T-helper 9 cell (primary cell): ENCODE measurements around the gene SLC25A34.
"Not testable (repeated sequence)": the region's sequence is repeated elsewhere in the genome, so short reads cannot be mapped to it uniquely, and the experiment has no call there.

Experiments used
- DNase-seq: peaks from one replicate; pipeline ENCODE4 v3.0.0-alpha.2; 2020
- total RNA-seq, 2 donors: gene quantifications; one replicate each; lab custom pipeline; 2026; lab: John Stamatoyannopoulos, UW

SLC25A34 gene
- 1.7 to 2.2 reads per million in 2 donors for total RNA-seq

DNA sequence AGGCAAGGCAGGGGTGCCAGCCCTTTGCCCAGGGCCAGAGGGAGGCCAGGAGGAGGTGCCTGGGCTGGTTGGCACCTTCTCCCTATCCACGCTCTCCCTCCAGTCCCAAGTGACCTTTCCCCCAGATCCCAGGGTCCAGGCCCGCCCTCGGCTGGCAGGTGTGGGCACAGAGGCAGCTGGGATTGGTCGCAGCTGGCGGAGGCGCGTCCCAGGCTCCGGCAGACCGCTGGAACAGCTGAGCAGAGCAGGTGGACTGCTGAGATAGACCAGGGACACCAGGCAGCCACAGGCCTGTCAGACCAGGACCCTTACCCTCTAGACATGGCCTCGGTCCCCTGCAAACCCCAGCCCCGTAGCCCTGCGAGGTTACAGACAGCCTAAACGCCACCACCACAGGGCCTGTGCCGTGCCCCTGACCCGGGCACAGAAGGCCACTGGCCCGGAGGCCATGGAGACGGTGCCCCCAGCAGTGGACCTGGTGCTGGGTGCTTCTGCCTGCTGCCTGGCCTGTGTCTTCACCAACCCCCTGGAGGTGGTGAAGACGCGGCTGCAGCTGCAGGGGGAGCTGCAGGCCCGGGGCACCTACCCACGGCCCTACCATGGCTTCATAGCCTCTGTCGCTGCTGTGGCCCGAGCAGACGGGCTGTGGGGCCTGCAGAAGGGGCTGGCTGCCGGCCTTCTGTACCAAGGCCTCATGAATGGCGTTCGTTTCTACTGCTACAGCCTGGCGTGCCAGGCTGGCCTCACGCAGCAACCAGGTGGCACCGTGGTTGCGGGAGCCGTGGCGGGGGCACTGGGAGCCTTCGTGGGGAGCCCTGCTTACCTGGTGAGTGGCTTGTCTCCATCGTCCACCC lies at the start of gene SLC25A34:
SLC25A34 (plus strand) TSS at position 221 of the 854 bp plus-strand sequence; CDS start at position 449, 228 bp downstream.
- DNase-seq = no peak

GRCh38 chr1:15687446-15687845 lies 48.6 kb upstream of the SLC25A34 start:
- no peak for DNase-seq

DNA sequence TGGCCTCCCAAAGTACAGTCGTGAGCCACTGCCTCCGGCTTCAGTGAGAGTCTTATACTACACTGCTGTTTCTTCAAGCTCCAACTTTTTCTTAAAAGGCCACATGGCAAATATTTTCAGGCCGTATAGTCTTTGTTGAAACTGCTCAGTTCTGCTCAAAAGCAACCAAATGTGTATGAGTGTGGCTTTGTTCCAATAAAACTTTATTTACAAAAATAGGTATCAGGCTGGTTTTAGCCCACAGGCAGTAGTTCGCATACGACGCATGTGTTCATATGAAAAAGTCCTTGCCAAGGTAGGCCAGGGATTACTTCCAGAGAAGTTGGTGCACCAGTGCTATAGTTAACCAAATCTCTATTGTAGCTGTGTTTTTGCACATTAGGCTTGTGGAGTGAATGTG lies 45.7 kb upstream of the SLC25A34 start:
- no peak for DNase-seq

GRCh38 chr1:15691434-15692032 lies 44.5 kb upstream of the SLC25A34 start:
- DNase-seq = no peak

DNA sequence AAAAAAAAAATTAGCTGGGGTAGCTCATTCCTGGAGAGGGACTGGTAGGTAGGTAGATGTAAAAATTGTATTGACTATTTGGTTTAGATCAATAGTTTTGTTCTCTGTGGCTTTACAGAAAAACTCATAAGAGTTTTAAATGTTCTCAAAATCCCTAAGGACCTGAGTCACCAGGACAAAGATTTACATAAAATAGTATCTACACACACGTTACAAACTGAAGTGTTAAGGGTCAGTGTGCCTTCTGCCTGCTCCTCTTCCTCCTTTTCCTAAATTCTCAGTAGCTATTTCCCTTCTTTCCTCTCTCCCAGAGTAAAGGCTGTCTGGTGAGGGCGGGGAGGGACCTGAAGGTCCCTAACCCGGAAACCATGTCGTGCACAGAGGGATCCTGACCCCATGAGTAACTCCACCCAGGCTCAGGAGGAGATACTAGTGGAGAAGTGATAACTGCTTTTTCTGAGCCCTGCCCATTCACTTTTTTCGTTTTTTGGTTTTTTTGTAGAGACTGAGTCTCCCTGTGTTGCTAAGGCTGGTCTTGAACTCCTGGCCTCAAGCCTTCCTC lies 43.9 kb upstream of the SLC25A34 start:
- no peak for DNase-seq

DNA sequence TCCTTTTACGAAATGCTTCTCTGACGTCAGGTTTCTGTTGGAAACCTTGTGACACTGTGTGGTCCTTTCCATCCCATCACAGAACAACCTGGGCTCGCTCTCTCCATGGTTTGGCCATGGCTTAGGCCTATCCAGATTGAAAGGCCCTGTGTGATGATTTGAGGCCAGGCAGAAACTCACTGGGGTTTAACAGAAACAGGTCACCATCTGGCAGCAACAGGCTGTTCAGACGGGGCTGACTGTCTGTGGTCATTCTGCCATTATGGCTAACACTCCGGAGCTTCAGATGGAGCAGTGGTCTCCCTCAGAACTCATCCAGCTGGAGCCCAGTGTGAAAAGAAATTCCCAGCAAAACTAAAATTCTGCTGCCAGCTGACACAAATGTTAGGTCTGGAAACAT lies 42.7 kb upstream of the SLC25A34 start:
- DNase-seq = no peak

GRCh38 chr1:15696956-15697521 lies 39.0 kb upstream of the SLC25A34 start:
- no peak for DNase-seq

DNA sequence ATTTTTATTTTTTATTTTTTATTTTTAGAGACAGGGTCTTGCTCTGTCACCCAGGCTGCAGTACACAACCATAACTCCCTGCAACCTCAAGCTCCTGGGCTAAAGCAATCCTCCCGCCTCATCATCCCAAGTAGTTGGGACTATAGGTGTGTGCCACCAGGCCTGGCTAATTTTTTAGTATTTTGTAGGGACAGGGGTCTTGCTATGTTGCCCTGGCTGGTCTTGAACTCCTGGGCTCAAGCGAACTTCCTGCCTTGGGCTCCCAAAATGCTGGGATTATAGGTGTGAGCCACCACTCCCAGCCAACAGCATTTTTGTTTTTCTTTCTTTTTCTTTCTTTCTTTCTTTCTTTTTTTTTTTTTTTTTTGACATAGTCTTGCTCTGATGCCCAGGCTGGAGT lies 37.9 kb upstream of the SLC25A34 start:
- no peak for DNase-seq

DNA sequence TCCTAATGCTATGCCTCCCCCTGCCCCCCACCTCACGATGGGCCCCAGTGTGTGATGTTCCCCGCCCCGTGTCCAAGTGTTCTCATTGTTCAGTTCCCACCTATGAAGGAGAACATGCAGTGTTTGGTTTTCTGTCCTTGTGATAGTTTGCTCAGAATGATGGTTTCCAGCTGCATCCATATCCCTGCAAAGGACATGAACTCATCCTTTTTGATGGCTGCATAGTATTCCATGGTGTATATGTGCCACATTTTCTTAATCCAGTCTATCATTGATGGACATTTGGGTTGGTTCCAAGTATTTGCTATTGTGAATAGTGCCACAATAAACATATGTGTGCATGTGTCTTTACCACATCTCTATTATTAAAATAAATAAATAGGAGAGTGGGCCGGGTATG lies 36.7 kb upstream of the SLC25A34 start:
- DNase-seq = not testable (repeated sequence)

DNA sequence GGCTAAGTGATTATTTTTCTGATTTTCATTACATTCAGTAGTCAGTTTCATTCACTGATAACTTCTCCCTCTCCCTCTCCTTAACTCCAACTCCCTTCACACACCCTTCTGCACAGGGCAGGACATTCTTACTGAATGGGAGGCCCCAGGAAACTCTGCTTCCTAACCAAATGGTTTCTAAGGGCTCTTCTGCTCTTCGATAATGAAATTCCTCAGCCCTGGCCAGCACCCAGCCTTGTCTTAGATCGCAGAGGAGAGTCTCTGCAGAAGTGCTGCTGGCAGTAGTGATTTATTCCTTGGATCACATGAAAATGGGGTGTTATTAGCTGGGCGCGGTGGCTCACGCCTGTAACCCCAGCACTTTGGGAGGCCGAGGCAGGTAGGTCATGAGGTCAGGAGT lies 35.5 kb upstream of the SLC25A34 start:
- no peak for DNase-seq

GRCh38 chr1:15701784-15702183 lies 34.3 kb upstream of the SLC25A34 start:
- no peak for DNase-seq

DNA sequence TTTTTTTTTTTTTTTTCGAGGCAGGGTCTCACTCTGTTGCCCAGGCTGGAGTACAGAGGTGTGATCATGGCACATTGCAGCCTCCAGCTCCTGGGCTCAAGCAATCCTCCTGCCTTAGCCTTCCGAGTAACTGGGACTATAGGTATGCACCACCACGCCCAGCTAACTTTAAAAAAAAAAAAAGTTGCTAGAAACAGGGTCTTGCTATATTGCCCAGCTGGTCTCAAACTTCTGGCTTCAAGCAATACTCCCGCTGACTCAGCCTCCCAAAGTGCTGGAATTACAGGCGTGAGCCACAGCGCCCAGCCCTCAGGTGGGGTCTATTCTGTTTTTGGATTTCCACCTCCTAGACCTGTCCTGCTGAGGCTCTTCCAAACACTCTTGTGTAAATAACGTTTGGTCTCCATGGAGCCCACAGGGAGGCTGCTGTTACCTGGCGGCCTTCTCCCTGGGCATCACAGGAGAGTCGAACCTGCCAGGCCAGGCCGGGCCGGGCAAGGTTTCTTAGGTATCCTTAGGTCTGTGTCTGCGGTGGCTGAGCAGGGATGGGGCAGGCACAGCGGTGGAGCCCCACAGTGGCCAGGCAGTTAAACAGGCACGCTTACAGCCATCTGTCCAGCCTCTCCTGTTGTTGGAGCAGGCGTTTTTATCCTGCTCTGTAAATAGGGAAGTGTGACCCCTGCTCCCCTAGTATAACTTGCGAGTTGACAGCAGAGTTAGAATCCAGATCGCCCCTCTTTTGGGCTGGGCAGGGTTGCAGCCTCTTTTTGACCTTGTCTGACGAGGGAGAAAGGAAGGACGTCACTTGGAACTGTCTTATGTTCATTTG lies 33.1 kb upstream of the SLC25A34 start:
- no peak for DNase-seq

- no peak for DNase-seq
Observed at GRCh38 chr1:15703562-15703961, 32.5 kb upstream of the SLC25A34 start.

DNA sequence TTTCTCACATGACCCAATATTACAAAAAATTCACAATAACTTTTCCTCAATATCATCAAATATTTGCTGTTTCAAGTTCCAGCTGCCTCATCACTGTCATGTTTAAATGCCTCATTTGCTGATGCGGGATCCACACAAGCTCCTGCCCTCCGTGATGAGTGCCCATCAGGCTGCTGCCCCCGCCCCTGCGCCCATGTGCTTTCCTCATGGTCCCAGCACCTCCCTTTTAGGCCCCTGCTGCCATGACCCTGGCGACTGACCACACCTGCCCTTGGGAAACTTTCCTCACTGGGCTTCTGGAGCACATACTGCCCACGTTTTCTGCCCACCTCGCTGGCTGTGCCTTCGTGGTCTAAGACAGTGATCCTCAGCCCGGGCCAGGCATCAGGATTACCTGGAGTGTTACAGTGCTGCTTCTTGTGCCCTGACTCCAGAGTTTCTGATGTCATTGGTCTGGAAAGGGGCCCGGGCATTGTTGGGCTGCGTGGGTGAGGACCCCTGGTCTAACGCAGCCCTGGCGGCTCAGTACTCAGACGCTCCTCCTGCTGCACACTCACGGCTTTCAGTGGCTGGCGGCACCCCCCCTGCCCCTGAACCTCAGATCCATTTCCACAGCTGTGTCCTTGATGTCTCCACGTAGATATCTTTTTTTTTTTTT lies 31.4 kb upstream of the SLC25A34 start:
- DNase-seq = no peak

- no peak for DNase-seq
Observed at GRCh38 chr1:15705184-15705566, 30.9 kb upstream of the SLC25A34 start.

DNA sequence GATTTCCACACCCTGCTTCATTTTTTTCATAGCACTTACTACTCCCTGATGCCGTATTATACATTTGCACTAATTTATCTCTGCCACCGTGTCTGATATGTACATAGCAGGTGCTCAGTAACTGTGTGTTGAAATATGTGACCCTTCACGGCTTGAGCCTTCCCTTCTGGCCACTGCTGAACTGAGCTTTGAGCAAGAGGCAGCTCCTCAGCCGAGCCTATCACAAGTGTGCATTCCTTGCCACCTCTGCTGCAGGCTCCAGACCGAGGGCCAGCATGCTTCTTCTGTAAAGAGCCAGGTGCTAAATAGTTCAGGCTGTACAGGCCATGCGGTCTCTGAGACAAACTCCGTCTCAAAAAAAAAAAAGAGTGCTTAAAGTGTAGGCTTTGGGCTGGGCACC lies 29.3 kb upstream of the SLC25A34 start:
- DNase-seq = no peak

DNA sequence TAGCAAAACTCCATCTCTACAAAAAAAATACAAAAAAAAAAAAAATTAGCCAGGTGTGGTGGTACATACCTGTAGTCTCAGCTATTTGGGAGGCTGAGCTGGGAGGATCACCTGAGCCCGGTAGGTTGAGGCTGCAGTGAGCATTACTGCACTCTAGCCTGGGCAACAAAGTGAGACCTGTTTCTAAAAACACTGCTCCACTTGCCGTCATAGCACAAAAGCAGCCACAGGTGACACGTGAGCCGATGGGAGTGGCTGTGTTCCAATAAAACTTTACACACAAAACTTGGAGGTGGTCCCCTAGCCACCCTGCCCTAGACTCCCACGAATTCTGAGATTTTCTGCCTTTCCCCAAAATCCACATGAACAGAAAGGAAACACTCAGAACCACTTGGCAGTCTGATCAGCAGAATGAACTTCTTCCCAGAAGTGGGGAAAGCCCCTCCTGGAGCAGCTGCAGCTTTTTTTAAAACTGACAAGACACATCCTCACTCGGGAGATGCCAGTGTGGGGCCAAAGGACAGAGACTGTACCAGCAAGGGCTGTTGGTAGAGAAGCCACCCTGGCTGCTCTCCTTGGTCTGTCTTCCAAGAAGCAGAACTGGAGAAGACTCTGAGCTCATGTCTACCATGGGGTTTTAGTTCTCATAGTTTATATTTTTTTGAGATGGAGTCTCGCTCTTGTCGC lies 28.7 kb upstream of the SLC25A34 start:
- DNase-seq = no peak

DNA sequence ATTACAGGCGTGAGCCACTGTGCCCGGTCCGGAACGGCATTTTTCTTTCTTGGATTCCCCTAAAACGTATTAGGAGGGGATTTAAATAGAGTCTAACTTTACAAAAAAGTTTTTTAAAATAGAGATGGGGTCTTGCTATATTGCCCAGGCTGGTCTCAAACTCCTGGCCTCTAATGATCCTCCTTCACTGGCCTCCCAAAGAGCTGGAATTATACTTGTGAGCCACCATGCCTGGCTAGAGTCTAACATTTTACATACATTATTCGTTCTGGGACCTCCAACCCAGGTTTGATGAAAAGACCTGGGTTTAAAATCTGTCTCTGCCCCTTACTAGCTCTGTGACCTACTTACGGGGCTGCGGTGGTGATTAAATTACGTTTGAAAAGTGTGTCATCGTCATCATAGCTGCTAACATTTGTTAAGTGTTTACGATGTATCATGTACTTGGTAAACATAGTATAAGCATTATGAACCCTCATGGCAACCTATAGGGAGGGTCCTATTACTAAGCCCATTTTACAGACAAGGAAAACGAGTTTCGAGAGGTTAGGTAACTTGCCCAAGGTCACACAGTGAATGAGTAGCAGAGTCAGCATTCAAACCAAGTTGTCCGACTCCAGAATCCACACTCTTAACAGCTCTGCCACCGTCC lies 27.4 kb upstream of the SLC25A34 start:
- DNase-seq = no peak

DNA sequence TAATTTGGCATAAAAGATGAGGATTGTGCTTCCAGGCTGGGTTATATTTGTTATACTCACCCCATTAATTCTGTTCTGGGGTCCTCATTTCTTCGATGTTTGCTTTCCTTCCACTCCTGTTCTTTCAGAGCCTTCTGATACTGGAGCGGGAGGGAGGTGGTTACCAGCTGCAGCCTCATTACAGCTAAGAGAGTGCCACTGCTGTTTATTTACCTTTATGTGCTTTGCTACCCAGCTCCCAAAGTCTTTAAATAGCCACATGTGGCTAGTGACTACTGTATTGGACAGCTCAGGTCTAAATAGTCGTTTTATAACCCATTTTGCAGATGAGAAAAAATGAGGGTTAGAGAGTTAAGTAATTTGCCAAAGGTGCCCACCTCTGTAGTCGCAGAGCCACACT lies 26.8 kb upstream of the SLC25A34 start:
- DNase-seq = no peak

DNA sequence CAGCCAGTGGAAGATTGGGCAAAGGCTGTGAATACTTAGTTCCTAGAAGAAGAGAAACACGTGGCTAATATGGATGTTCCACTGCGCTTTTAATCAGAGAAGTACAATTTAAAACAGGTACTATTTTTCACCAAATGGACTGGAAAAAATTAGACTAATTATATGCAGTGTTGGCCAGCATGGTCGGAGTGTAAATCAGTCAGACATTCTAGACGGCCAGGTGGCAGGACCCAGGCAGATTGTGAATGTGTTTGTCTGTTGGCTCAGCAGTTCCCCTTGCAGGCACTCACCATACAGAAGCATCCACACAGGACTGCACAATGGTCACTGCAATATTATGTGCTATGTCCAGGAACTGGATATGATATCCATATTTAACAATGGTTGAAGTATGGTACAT lies 23.9 kb upstream of the SLC25A34 start:
- DNase-seq = no peak
